ENCODE results near the gene SLC25A45.

DNA sequence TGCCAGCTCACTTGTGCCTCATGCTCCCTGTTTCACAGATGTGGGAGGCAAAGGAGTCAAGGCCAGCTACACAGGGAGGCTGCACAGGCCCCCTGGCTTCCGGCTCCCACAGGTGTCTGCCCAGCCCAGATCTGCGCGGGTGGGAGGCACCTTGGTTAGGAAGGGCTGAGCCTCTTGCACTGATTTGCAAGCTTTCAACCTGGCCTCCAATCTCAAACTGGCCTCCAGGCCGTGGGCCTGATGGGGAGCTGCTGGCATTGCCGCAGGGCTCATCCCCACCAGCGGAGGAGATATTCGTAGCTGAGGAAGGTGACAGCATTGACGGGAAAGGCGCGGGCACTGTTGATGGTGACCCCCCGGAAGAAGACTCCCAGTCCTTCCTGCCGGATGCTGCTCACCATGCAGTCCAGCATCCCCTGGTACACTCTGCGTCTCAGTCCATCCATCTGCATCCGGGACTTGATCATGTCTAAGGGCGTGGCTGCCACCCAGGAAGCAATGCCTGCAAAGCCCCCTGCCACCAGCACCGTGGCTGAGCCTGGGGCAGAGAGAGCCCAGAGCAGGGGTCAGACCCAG lies 6.2 kb downstream of the SLC25A45 start:
- TF ChIP-seq, protein P1, sequence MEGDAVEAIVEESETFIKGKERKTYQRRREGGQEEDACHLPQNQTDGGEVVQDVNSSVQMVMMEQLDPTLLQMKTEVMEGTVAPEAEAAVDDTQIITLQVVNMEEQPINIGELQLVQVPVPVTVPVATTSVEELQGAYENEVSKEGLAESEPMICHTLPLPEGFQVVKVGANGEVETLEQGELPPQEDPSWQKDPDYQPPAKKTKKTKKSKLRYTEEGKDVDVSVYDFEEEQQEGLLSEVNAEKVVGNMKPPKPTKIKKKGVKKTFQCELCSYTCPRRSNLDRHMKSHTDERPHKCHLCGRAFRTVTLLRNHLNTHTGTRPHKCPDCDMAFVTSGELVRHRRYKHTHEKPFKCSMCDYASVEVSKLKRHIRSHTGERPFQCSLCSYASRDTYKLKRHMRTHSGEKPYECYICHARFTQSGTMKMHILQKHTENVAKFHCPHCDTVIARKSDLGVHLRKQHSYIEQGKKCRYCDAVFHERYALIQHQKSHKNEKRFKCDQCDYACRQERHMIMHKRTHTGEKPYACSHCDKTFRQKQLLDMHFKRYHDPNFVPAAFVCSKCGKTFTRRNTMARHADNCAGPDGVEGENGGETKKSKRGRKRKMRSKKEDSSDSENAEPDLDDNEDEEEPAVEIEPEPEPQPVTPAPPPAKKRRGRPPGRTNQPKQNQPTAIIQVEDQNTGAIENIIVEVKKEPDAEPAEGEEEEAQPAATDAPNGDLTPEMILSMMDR (optimal IDR thresholded peaks at IDR 0.05 in 1 of 3, IDR thresholded peaks at IDR 0.05 in 1 of 3, conservative IDR thresholded peaks at IDR 0.05 in 1 of 3; ENCODE audit: extremely low read depth in 1 of 3, insufficient read depth in 2 of 3, low read length in 3 of 3) = no peak
- TF ChIP-seq EZH2 (IDR thresholded peaks at IDR 0.05; ENCODE audit: low read length) = no peak

Data from keratinocyte (primary cell).